Neural cell (in vitro differentiated cells): ENCODE measurements around the gene SERPINB8.

Experiments used
- EP300 ChIP-seq: fragments of 450-650 bp; conservative IDR thresholded peaks from 2 replicates; pipeline ENCODE4 v1.6.1; 2014; ENCODE audit warnings: antibody characterized with exemption, mild to moderate bottlenecking, moderate library complexity; ENCODE audit not compliant: poor library complexity, severe bottlenecking
- EZH2 ChIP-seq: fragments of 200-600, 300-800 bp; shearing (Covaris generic), sonication (generic); IDR thresholded peaks from 2 replicates; pipeline ENCODE4 v1.6.1; 2014; ENCODE audit warnings: antibody characterized with exemption, low read length, borderline replicate concordance, mild to moderate bottlenecking; ENCODE audit not compliant: insufficient read depth, poor library complexity, severe bottlenecking
- POLR2AphosphoS5 ChIP-seq: IDR thresholded peaks from 2 replicates; pipeline ENCODE4 v1.6.1; 2012
- SMC3 ChIP-seq: fragments of 450-650 bp; conservative IDR thresholded peaks from 2 replicates; pipeline ENCODE4 v1.6.1; 2014; ENCODE audit warnings: antibody characterized with exemption, mild to moderate bottlenecking, moderate library complexity; ENCODE audit not compliant: poor library complexity
- TF ChIP-seq, protein P1 (sequence below): fragments of 450-650 bp; IDR thresholded peaks from 2 replicates; pipeline ENCODE4 v1.5.1; 2014; ENCODE audit warnings: antibody characterized with exemption, mild to moderate bottlenecking, moderate library complexity; ENCODE audit not compliant: poor library complexity, severe bottlenecking

DNA sequence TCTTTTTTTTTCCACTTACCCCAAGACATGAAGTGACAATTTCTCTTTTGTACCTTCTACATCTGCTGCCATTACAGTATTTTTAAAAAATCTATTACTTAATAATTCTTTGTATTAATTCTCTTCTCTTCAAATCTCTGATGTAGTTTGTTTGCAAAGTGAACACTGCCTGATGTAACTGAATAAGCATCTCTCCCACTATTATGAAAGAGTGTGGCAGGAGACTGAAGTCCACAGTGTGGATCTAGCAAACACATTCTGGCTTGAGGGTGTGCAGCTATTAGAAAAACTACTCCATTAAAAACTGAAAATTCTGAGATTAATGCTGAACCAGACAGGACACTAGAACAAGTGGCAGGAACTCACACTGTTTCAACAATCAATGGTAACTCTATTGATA, 5.0 kb upstream of the SERPINB8 start:
- TF ChIP-seq, protein P1, sequence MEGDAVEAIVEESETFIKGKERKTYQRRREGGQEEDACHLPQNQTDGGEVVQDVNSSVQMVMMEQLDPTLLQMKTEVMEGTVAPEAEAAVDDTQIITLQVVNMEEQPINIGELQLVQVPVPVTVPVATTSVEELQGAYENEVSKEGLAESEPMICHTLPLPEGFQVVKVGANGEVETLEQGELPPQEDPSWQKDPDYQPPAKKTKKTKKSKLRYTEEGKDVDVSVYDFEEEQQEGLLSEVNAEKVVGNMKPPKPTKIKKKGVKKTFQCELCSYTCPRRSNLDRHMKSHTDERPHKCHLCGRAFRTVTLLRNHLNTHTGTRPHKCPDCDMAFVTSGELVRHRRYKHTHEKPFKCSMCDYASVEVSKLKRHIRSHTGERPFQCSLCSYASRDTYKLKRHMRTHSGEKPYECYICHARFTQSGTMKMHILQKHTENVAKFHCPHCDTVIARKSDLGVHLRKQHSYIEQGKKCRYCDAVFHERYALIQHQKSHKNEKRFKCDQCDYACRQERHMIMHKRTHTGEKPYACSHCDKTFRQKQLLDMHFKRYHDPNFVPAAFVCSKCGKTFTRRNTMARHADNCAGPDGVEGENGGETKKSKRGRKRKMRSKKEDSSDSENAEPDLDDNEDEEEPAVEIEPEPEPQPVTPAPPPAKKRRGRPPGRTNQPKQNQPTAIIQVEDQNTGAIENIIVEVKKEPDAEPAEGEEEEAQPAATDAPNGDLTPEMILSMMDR, result no peak
- TF ChIP-seq EZH2, result no peak
- no peak for TF ChIP-seq EP300
- TF ChIP-seq SMC3, result no peak
- no peak for TF ChIP-seq POLR2AphosphoS5
